ENCODE results near the gene SH2D4B.

DNA sequence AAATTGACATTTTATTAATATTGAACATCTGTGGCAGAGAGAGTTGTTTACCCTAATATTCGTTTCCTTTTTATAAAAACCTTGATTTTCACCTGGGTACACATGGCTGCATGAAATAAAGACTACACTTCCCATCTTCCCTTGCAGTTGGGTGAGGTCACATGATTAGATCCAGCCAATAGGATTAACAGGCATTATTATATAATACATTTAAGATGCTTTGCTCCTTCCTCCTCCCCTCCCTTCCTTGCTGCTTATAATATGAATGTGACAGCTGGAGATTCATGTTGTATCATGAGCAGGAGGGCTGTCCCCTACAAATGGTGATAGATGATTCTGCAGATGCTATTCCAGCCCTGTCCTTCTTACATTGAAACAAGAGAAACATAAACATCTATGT is 146.6 kb downstream of the SH2D4B start:
- TF ChIP-seq, protein P1, sequence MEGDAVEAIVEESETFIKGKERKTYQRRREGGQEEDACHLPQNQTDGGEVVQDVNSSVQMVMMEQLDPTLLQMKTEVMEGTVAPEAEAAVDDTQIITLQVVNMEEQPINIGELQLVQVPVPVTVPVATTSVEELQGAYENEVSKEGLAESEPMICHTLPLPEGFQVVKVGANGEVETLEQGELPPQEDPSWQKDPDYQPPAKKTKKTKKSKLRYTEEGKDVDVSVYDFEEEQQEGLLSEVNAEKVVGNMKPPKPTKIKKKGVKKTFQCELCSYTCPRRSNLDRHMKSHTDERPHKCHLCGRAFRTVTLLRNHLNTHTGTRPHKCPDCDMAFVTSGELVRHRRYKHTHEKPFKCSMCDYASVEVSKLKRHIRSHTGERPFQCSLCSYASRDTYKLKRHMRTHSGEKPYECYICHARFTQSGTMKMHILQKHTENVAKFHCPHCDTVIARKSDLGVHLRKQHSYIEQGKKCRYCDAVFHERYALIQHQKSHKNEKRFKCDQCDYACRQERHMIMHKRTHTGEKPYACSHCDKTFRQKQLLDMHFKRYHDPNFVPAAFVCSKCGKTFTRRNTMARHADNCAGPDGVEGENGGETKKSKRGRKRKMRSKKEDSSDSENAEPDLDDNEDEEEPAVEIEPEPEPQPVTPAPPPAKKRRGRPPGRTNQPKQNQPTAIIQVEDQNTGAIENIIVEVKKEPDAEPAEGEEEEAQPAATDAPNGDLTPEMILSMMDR (IDR thresholded peaks at IDR 0.05; ENCODE audit: poor library complexity, severe bottlenecking), result no peak
- TF ChIP-seq EP300 (conservative IDR thresholded peaks at IDR 0.05; ENCODE audit: poor library complexity, severe bottlenecking) (no peak), POLR2AphosphoS5 (IDR thresholded peaks at IDR 0.05) (no peak), REST (IDR thresholded peaks at IDR 0.05; ENCODE audit: borderline replicate concordance) (no peak), TAF1 (IDR thresholded peaks at IDR 0.05; ENCODE audit: low read depth) (no peak)
